Limb (tissue), 2 donors: Measurements from ENCODE around the gene DACH2.

Experiments
- DNase-seq, 2 donors: peaks; one replicate each; pipeline ENCODE4 v3.0.0-alpha.2; 2016; ENCODE audit errors: extremely low spot score in 2 of 2

DACH2 gene

GRCh38 chrX:86747091-86747490 is 598.8 kb downstream of the DACH2 start:
- no peak for DNase-seq

GRCh38 chrX:86805241-86805640 is 657.0 kb downstream of the DACH2 start:
- no peak for DNase-seq

- DNase-seq = no peak
Observed at GRCh38 chrX:86806786-86807185, 658.5 kb downstream of the DACH2 start.

GRCh38 chrX:86809651-86810050 is 661.4 kb downstream of the DACH2 start:
- no peak for DNase-seq

GRCh38 chrX:86829786-86830185 is 681.5 kb downstream of the DACH2 start:
- DNase-seq = no peak

- DNase-seq = no peak
Observed at GRCh38 chrX:86830685-86831084, 682.4 kb downstream of the DACH2 start.

GRCh38 chrX:86845101-86845500 is 696.9 kb downstream of the DACH2 start:
- no peak for DNase-seq
